Neuronal stem cell (in vitro differentiated cells): Measurements from ENCODE around the gene VWA8.

ENCODE experiments used
- DNase-seq: peaks from one replicate; pipeline ENCODE4 v3.0.0-alpha.2; 2013; ENCODE audit warnings: low spot score
- H2AFZ ChIP-seq: one replicate; pipeline ENCODE4 v1.6.1; 2013; ENCODE audit warnings: mild to moderate bottlenecking, low read length, inconsistent platforms
- H2AK5ac ChIP-seq: 2 replicates; pipeline ENCODE4 v1.6.1; 2013; ENCODE audit warnings: low read depth, mild to moderate bottlenecking, inconsistent platforms, low read length, moderate library complexity, mixed read lengths
- H2BK120ac ChIP-seq: 2 replicates; pipeline ENCODE4 v1.6.1; 2013; ENCODE audit warnings: low read depth, mild to moderate bottlenecking, inconsistent platforms, low read length, moderate library complexity, mixed read lengths
- H2BK12ac ChIP-seq: one replicate; pipeline ENCODE4 v1.6.1; 2013; ENCODE audit warnings: low read length, inconsistent platforms
- H2BK15ac ChIP-seq: 2 replicates; pipeline ENCODE4 v1.6.1; 2013; ENCODE audit warnings: mild to moderate bottlenecking, low read length, inconsistent platforms, mixed read lengths
- H2BK5ac ChIP-seq: one replicate; pipeline ENCODE4 v1.6.1; 2013; ENCODE audit warnings: inconsistent platforms, mild to moderate bottlenecking, low read length, moderate library complexity
- H3K14ac ChIP-seq: one replicate; pipeline ENCODE4 v1.6.1; 2013; ENCODE audit warnings: low read length, inconsistent platforms
- H3K18ac ChIP-seq: 2 replicates; pipeline ENCODE4 v1.6.1; 2013; ENCODE audit warnings: low read length, inconsistent platforms
- H3K23ac ChIP-seq: 2 replicates; pipeline ENCODE4 v1.6.1; 2013; ENCODE audit warnings: low read depth, mild to moderate bottlenecking, mixed read lengths, low read length, inconsistent platforms; ENCODE audit not compliant: poor library complexity
- H3K27ac ChIP-seq: replicated peaks from 3 replicates; pipeline ENCODE4 v1.5.1; 2013; ENCODE audit warnings: low read length, inconsistent platforms
- H3K27me3 ChIP-seq, 3 experiments: 2 replicates each; pipeline ENCODE4 v1.6.1; 2013; ENCODE audit warnings: low read length in 3 of 3, mild to moderate bottlenecking in 2 of 3, inconsistent platforms in 1 of 3, low read depth in 1 of 3, mixed read lengths in 1 of 3, moderate library complexity in 1 of 3; ENCODE audit not compliant: control insufficient read depth in 3 of 3, insufficient read depth in 3 of 3
- H3K36me3 ChIP-seq, 2 donors: replicated peaks in 1 of 2; 2 replicates each; pipeline ENCODE4 v1.6.1; 2013; ENCODE audit warnings: low read length in 2 of 2; ENCODE audit not compliant: control insufficient read depth in 2 of 2, insufficient read depth in 2 of 2
- H3K4ac ChIP-seq: 2 replicates; pipeline ENCODE4 v1.6.1; 2013; ENCODE audit warnings: inconsistent platforms, mild to moderate bottlenecking, low read length, moderate library complexity
- H3K4me1 ChIP-seq, 2 donors: 1 replicate in 1 of 2; 2 replicates in 1 of 2; pipeline ENCODE4 v1.6.1; 2013; ENCODE audit warnings: low read length in 2 of 2, low read depth in 1 of 2; ENCODE audit not compliant: control insufficient read depth in 2 of 2, insufficient read depth in 1 of 2
- H3K4me2 ChIP-seq: one replicate; pipeline ENCODE4 v1.6.1; 2013; ENCODE audit warnings: mild to moderate bottlenecking, low read length, inconsistent platforms; ENCODE audit not compliant: insufficient read depth, poor library complexity, severe bottlenecking
- H3K4me3 ChIP-seq, 2 donors: 2 replicates each; pipeline ENCODE4 v1.5.1; 2013; ENCODE audit warnings: low read length in 2 of 2, mild to moderate bottlenecking in 2 of 2, inconsistent platforms in 1 of 2, moderate library complexity in 1 of 2
- H3K79me1 ChIP-seq: one replicate; pipeline ENCODE4 v1.6.1; 2013; ENCODE audit warnings: low read depth, mild to moderate bottlenecking, inconsistent platforms, low read length, moderate library complexity
- H3K9ac ChIP-seq: one replicate; pipeline ENCODE4 v1.6.1; 2013; ENCODE audit warnings: mild to moderate bottlenecking, low read depth, low read length, inconsistent platforms; ENCODE audit not compliant: poor library complexity
- H3K9me3 ChIP-seq, 2 donors: replicated peaks in 1 of 2; 2 replicates each; pipeline versions ENCODE3 to v1.6.1; 2013; ENCODE audit warnings: low read length in 2 of 2, mild to moderate bottlenecking in 2 of 2, inconsistent platforms in 1 of 2, low read depth in 1 of 2, mixed read lengths in 1 of 2, moderate library complexity in 1 of 2; ENCODE audit not compliant: control insufficient read depth in 2 of 2, insufficient read depth in 1 of 2
- H4K8ac ChIP-seq: one replicate; pipeline ENCODE4 v1.6.1; 2013; ENCODE audit warnings: low read depth, mild to moderate bottlenecking, inconsistent platforms, low read length, moderate library complexity
- H4K91ac ChIP-seq: one replicate; pipeline ENCODE4 v1.6.1; 2013; ENCODE audit warnings: low read length, low read depth, mild to moderate bottlenecking, inconsistent platforms; ENCODE audit not compliant: poor library complexity
- WGBS, 2 donors: extraction: QIAGEN DNeasy Blood & Tissue Kit; methylation state at CpG; one replicate each; pipeline ENCODE4 v1.1.7; 2013; ENCODE audit warnings: missing lambda C conversion rate in 2 of 2, mixed read lengths in 1 of 2; ENCODE audit not compliant: insufficient read length in 2 of 2, insufficient replicate concordance in 1 of 2; ENCODE audit errors: extremely low coverage in 2 of 2; 5-methylcytosine and 5-hydroxymethylcytosine counted together

The VWA8 gene

GRCh38 chr13:41766439-41766838 is 194.5 kb downstream of the VWA8 start:
- Histone ChIP-seq H3K4ac (no peak overlapping the region), H2BK15ac (no peak overlapping the region), H2AFZ (no peak overlapping the region), H3K14ac (no peak overlapping the region), H3K4me3 (no peak overlapping the region), H3K18ac (no peak overlapping the region), H3K27me3 (no peaks in the 10 kb centered on the region), H3K23ac (no peak overlapping the region), H4K8ac (no peak overlapping the region), H2BK12ac (no peak overlapping the region), H3K9ac (no peak overlapping the region), H2AK5ac (no peak overlapping the region), H3K27ac (no peak overlapping the region), H3K36me3 (no peaks in the 10 kb centered on the region), H3K4me1 (no peaks in the 10 kb centered on the region), H3K9me3 (no peaks in the 10 kb centered on the region), H2BK120ac (no peak overlapping the region), H3K79me1 (no peaks in the 10 kb centered on the region), H4K91ac (no peak overlapping the region), H3K4me2 (no peak overlapping the region), H2BK5ac (no peak overlapping the region)
- WGBS, 2 donors: no CpG with 5 or more reads among the region's 1 CpG
- DNase-seq: no peak

GRCh38 chr13:41765813-41766212 is 195.1 kb downstream of the VWA8 start:
- no peak overlapping the region for H3K4ac ChIP-seq
- H3K23ac ChIP-seq: no peak overlapping the region
- no peak for DNase-seq
- H2AFZ ChIP-seq: no peak overlapping the region
- no peak overlapping the region for H4K8ac ChIP-seq
- no peak overlapping the region for H3K4me3 ChIP-seq
- H3K79me1 ChIP-seq: no peaks in the 10 kb centered on the region
- no peaks in the 10 kb centered on the region for H3K4me1 ChIP-seq
- no peak overlapping the region for H3K9ac ChIP-seq
- H2BK5ac ChIP-seq: no peak overlapping the region
- H3K27me3 ChIP-seq: no peaks in the 10 kb centered on the region
- WGBS, 2 donors: no CpG with 5 or more reads among the region's 5 CpGs
- no peak overlapping the region for H2BK12ac ChIP-seq
- H2AK5ac ChIP-seq: no peak overlapping the region
- H3K27ac ChIP-seq: no peak overlapping the region
- H4K91ac ChIP-seq: no peak overlapping the region
- no peak overlapping the region for H2BK15ac ChIP-seq
- H3K4me2 ChIP-seq: no peak overlapping the region
- H3K14ac ChIP-seq: no peak overlapping the region
- no peak overlapping the region for H2BK120ac ChIP-seq
- H3K18ac ChIP-seq: no peak overlapping the region
- H3K9me3 ChIP-seq: no peaks in the 10 kb centered on the region
- H3K36me3 ChIP-seq: no peaks in the 10 kb centered on the region

GRCh38 chr13:41765020-41765419 is 195.9 kb downstream of the VWA8 start:
- H2BK15ac ChIP-seq: no peak overlapping the region
- no peak overlapping the region for H4K8ac ChIP-seq
- H3K9me3 ChIP-seq: no peaks in the 10 kb centered on the region
- H3K9ac ChIP-seq: no peak overlapping the region
- H3K27ac ChIP-seq: no peak overlapping the region
- H3K36me3 ChIP-seq: peaks cover 0 to 2% of the 10 kb centered on the region in 2 donors
- no peak overlapping the region for H3K14ac ChIP-seq
- no peak overlapping the region for H3K4me2 ChIP-seq
- H2BK5ac ChIP-seq: no peak overlapping the region
- no peaks in the 10 kb centered on the region for H3K79me1 ChIP-seq
- no peak overlapping the region for H3K18ac ChIP-seq
- no peak for DNase-seq
- no peak overlapping the region for H2BK120ac ChIP-seq
- no peak overlapping the region for H2AFZ ChIP-seq
- no peak overlapping the region for H2AK5ac ChIP-seq
- no peak overlapping the region for H3K4ac ChIP-seq
- WGBS, 2 donors: no CpG with 5 or more reads among the region's 1 CpG
- no peaks in the 10 kb centered on the region for H3K4me1 ChIP-seq
- H4K91ac ChIP-seq: no peak overlapping the region
- H3K27me3 ChIP-seq: no peaks in the 10 kb centered on the region
- H2BK12ac ChIP-seq: no peak overlapping the region
- no peak overlapping the region for H3K23ac ChIP-seq
- H3K4me3 ChIP-seq: no peak overlapping the region

GRCh38 chr13:41764558-41764957 is 196.4 kb downstream of the VWA8 start:
- Histone ChIP-seq H3K9me3 (no peaks in the 10 kb centered on the region), H3K23ac (no peak overlapping the region), H3K14ac (no peak overlapping the region), H3K4me3 (no peak overlapping the region), H3K4me1 (no peaks in the 10 kb centered on the region), H4K91ac (no peak overlapping the region), H3K4ac (no peak overlapping the region), H4K8ac (no peak overlapping the region), H3K18ac (no peak overlapping the region), H2BK15ac (no peak overlapping the region), H3K27ac (no peak overlapping the region), H2BK12ac (no peak overlapping the region), H3K36me3 (peaks cover 0 to 2% of the 10 kb centered on the region in 2 donors), H3K4me2 (no peak overlapping the region), H2BK5ac (no peak overlapping the region), H2AFZ (no peak overlapping the region), H3K9ac (no peak overlapping the region), H2AK5ac (no peak overlapping the region), H2BK120ac (no peak overlapping the region), H3K79me1 (no peaks in the 10 kb centered on the region), H3K27me3 (no peaks in the 10 kb centered on the region)
- no peak for DNase-seq
- no CpG with 5 or more reads among the region's 4 CpGs for WGBS, 2 donors
